ENCODE measurements around the gene SOX5.
"Not testable (repeated sequence)": the region's sequence is repeated elsewhere in the genome, so short reads cannot be mapped to it uniquely, and the experiment has no call there.

- TF ChIP-seq CTCF (conservative IDR thresholded peaks at IDR 0.05 in 1 of 2, IDR thresholded peaks at IDR 0.05 in 1 of 2; ENCODE audit: low read depth in 1 of 2, low read length in 2 of 2); EZH2 (IDR thresholded peaks at IDR 0.05; ENCODE audit: low read length, missing control alignments): not testable (repeated sequence)
Observed at GRCh38 chr12:23505736-23506135, 443.7 kb downstream of the SOX5 start.
